Calu3 (cell line): ENCODE data around the gene SMARCA4. TPM values are rescaled to one million over a fixed set of nuclear protein-coding genes. Genes with fewer than 3 reads are reported as not detected.

Experiments
- BruUV-seq: library from RNA; stranded (reverse); fragments of 400-500 nt; replicated peaks from 2 replicates; lab custom pipeline; 2021; lab: Mats Ljungman, UMichigan
- CTCF ChIA-PET: fragments of 300-600 bp; sonication (Branson Sonifier 250); formaldehyde crosslinking; loops from one replicate; lab custom pipeline; 2022; ENCODE audit warnings: antibody characterized with exemption; lab: Charles Lee
- DNase-seq: peaks from one replicate; pipeline ENCODE4 v3.0.0; 2022
- H3K27ac Mint-ChIP-seq: one replicate; pipeline ENCODE4 v1.8.0; 2022; ENCODE audit warnings: mixed read lengths; ENCODE audit not compliant: unreplicated experiment
- H3K27me3 Mint-ChIP-seq: one replicate; pipeline ENCODE4 v1.8.0; 2022; ENCODE audit warnings: mixed read lengths; ENCODE audit not compliant: unreplicated experiment
- H3K36me3 Mint-ChIP-seq: one replicate; pipeline ENCODE4 v1.8.0; 2022; ENCODE audit warnings: mild to moderate bottlenecking, moderate library complexity, mixed read lengths; ENCODE audit not compliant: insufficient read depth, unreplicated experiment
- H3K4me1 Mint-ChIP-seq: one replicate; pipeline ENCODE4 v1.8.0; 2022; ENCODE audit warnings: mild to moderate bottlenecking, low read depth, mixed read lengths; ENCODE audit not compliant: unreplicated experiment
- H3K4me3 Mint-ChIP-seq: one replicate; pipeline ENCODE4 v1.8.0; 2022; ENCODE audit warnings: mild to moderate bottlenecking, low read depth, moderate library complexity, mixed read lengths; ENCODE audit not compliant: unreplicated experiment
- H3K9me3 Mint-ChIP-seq: one replicate; pipeline ENCODE4 v1.8.0; 2022; ENCODE audit warnings: low read depth, mixed read lengths; ENCODE audit not compliant: unreplicated experiment
- CTCF ChIP-seq: fragments of 200-600 bp; IDR thresholded peaks from one replicate; pipeline ENCODE4 v1.8.0; 2022; ENCODE audit warnings: antibody characterized with exemption; ENCODE audit not compliant: unreplicated experiment
- intact Hi-C: fragments of 100-400 bp; cut with micrococcal nuclease; formaldehyde crosslinking; loops from one replicate; pipeline ENCODE4 v1.10.0; 2022; ENCODE audit not compliant: unreplicated experiment
- total RNA-seq: library from RNA; stranded (reverse); gene quantifications from 2 replicates; pipeline ENCODE4 v1.2.3, GENCODE V29; 2022

SMARCA4 gene
- total RNA-seq, 1 experiment from 2014 or later = 116 TPM

GRCh38 chr19:11021760-11022144 is 60.9 kb downstream of the SMARCA4 start:
- BruUV-seq = no TSS peak
- H3K27ac Mint-ChIP-seq = no peak overlapping the region
- CTCF ChIA-PET = no interaction called here
- TF ChIP-seq CTCF = no peak
- DNase-seq = no peak
- H3K9me3 Mint-ChIP-seq = no peaks in the 10 kb centered on the region
- intact Hi-C loops = no loop called here
- no peaks in the 10 kb centered on the region for H3K27me3 Mint-ChIP-seq
- H3K4me1 Mint-ChIP-seq = peaks cover 14% of the 10 kb centered on the region
- H3K4me3 Mint-ChIP-seq = no peak overlapping the region
- peaks cover 35% of the 10 kb centered on the region for H3K36me3 Mint-ChIP-seq

- Mint-ChIP-seq H3K27me3 (no peaks in the 10 kb centered on the region), H3K4me3 (no peak overlapping the region), H3K27ac (no peak overlapping the region), H3K9me3 (no peaks in the 10 kb centered on the region), H3K4me1 (peaks cover 12% of the 10 kb centered on the region), H3K36me3 (peaks cover 32% of the 10 kb centered on the region)
- DNase-seq = no peak
- CTCF ChIA-PET = interaction anchor here (0.5 kb wide), 1 partner anchor 1107 kb away, joined by 3 read pairs; no protein-coding TSS in a partner anchor
- BruUV-seq = no TSS peak
- intact Hi-C loops = no loop called here
- no peak for TF ChIP-seq CTCF
Observed at GRCh38 chr19:11023016-11023415, 62.2 kb downstream of the SMARCA4 start.

DNA sequence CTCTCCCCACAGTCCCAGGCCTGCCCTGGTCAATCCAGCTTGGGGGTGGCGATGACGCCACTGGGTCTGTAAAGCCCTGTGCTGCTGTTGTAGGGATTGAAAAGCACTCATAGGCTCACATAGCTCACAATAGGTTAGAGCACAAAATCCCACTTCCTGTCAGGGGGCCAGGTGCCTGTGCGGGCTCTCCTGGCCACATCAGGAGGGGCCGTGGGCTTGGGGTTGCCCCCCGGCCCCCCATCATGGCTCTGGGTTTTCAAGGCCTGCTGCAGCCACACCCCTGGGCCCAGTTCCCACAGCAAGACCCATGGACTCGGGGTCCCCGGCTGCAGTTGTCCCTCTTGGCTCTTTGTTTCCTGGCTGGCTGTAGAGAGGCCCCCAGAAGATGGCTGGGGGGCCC is 62.9 kb downstream of the SMARCA4 start:
- TF ChIP-seq CTCF = no peak
- Mint-ChIP-seq H3K4me1 (peaks cover 5% of the 10 kb centered on the region), H3K27me3 (no peaks in the 10 kb centered on the region), H3K4me3 (no peak overlapping the region), H3K36me3 (peaks cover 25% of the 10 kb centered on the region), H3K9me3 (no peaks in the 10 kb centered on the region), H3K27ac (no peak overlapping the region)
- intact Hi-C loops = no loop called here
- CTCF ChIA-PET = interaction anchor here (0.5 kb wide), 1 partner anchor 1108 kb away, joined by 3 read pairs; no protein-coding TSS in a partner anchor
- DNase-seq = no peak
- BruUV-seq = no TSS peak

- H3K27me3 Mint-ChIP-seq = no peaks in the 10 kb centered on the region
- no peaks in the 10 kb centered on the region for H3K9me3 Mint-ChIP-seq
- CTCF ChIA-PET = no interaction called here
- intact Hi-C loops = no loop called here
- no TSS peak for BruUV-seq
- no peak overlapping the region for H3K4me3 Mint-ChIP-seq
- no peak for DNase-seq
- no peak for TF ChIP-seq CTCF
- H3K36me3 Mint-ChIP-seq = peaks cover 20% of the 10 kb centered on the region
- no peak overlapping the region for H3K27ac Mint-ChIP-seq
- H3K4me1 Mint-ChIP-seq = no peaks in the 10 kb centered on the region
Observed at GRCh38 chr19:11024259-11024658, 63.4 kb downstream of the SMARCA4 start.
